SKM-1 treated with dmso at 0.1 percent for 144 hours (cell line): ENCODE results near the gene CUTA.
A peak's percentile ranks its signal among the peaks of the same experiment; 100 is the strongest.

Experiments used
- DNase-seq: peaks from one replicate; lab custom pipeline; 2025; ENCODE audit not compliant: unreplicated experiment; lab: John Stamatoyannopoulos, UW

Gene CUTA

GRCh38 chr6:33439956-33440648 is 22.2 kb upstream of the CUTA start:
- DNase-seq, result no peak

- no peak for DNase-seq
Observed at GRCh38 chr6:33438978-33439594, 21.2 kb upstream of the CUTA start.

GRCh38 chr6:33437666-33438065 is 19.8 kb upstream of the CUTA start:
- no peak for DNase-seq

GRCh38 chr6:33434961-33435360 is 17.1 kb upstream of the CUTA start:
- DNase-seq, result no peak

GRCh38 chr6:33433544-33434191 is 15.8 kb upstream of the CUTA start:
- no peak for DNase-seq

- DNase-seq, result no peak
Observed at GRCh38 chr6:33433001-33433543, 15.2 kb upstream of the CUTA start.

- no peak for DNase-seq
Observed at GRCh38 chr6:33432546-33432945, 14.6 kb upstream of the CUTA start.

GRCh38 chr6:33431880-33432541 is 14.1 kb upstream of the CUTA start:
- no peak for DNase-seq

GRCh38 chr6:33430991-33431879 is 13.3 kb upstream of the CUTA start:
- DNase-seq, result peak; percentile 31

- no peak for DNase-seq
Observed at GRCh38 chr6:33430334-33430733, 12.4 kb upstream of the CUTA start.

GRCh38 chr6:33429750-33430052 is 11.8 kb upstream of the CUTA start:
- DNase-seq, result no peak

- DNase-seq, result no peak
Observed at GRCh38 chr6:33428966-33429749, 11.3 kb upstream of the CUTA start.

- DNase-seq, result peak; percentile 55
Observed at GRCh38 chr6:33428224-33428965, 10.5 kb upstream of the CUTA start.

GRCh38 chr6:33427585-33428223 is 9.8 kb upstream of the CUTA start:
- DNase-seq, result peak; percentile 16

- DNase-seq, result no peak
Observed at GRCh38 chr6:33426590-33427511, 8.9 kb upstream of the CUTA start.

GRCh38 chr6:33425668-33426577 is 8.0 kb upstream of the CUTA start:
- DNase-seq, result peak; percentile 68
